GM23248 (cell line): ENCODE results near the gene TLK1.

Experiments used
- EZH2 ChIP-seq: fragments of 200-600 bp; sonication (generic); IDR thresholded peaks from 2 replicates; pipeline ENCODE4 v1.6.1; 2018; ENCODE audit warnings: antibody characterized with exemption, mild to moderate bottlenecking; ENCODE audit not compliant: insufficient read depth, poor library complexity, severe bottlenecking
- EZH2phosphoT487 ChIP-seq: fragments of 200-600 bp; sonication (generic); IDR thresholded peaks from 2 replicates; pipeline ENCODE4 v1.6.1; 2018; ENCODE audit warnings: antibody characterized with exemption, moderate library complexity, mild to moderate bottlenecking, low read depth; ENCODE audit not compliant: insufficient read depth

DNA sequence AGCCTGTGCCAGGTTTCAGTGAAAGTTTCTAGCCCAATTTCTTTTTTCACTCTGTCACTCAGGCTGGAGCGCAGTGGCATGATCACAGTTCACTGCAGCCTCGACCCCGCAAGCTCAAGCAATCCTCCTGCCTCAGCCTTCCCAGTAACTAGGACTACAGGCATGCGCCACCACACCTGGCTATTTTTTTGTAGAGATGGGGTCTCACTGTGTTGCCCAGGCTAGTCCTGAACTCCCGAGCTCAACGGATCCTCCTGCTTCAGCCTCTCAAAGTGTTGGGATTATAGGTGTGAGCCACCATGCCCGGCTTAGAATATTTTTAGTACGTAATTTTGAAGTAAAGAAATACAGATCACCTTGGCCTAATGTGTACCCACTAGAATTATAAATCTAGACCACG is 144.6 kb downstream of the TLK1 start:
- TF ChIP-seq EZH2 (no peak), EZH2phosphoT487 (no peak)
